ENCODE measurements around the gene TRIM14.

GRCh38 chr9:98099346-98099745, 19.7 kb downstream of the TRIM14 start:
- no peak for TF ChIP-seq POLR2A (IDR thresholded peaks at IDR 0.05)
- no peak for TF ChIP-seq CTCF (IDR thresholded peaks at IDR 0.05)

All from vagina (tissue), 2 donors.